ENCODE measurements around the gene LIPJ. TPM values are rescaled to one million over a fixed set of nuclear protein-coding genes. Genes with fewer than 3 reads are reported as not detected.

Gene LIPJ
- total RNA-seq, 1 donor from 2014 or later = not detected

Other genes starting within 250 kb of the LIPJ start
- 23.1 TPM for gene RNLS, start 3.4 kb upstream of the LIPJ start, total RNA-seq
- not detected for gene LIPF, start 77.7 kb downstream of the LIPJ start, total RNA-seq
- gene LIPK, start 119.5 kb downstream of the LIPJ start, total RNA-seq = not detected
- gene LIPN, start 173.3 kb downstream of the LIPJ start, total RNA-seq = 0.22 TPM
- not detected for gene LIPM, start 216.0 kb downstream of the LIPJ start, total RNA-seq